ENCODE measurements around the gene FGD6. TPM values are rescaled to one million over a fixed set of nuclear protein-coding genes. Genes with fewer than 3 reads are reported as not detected.

The FGD6 gene
- total and polyA plus RNA-seq, 2 of the 4 experiments (the other 2 are of a cell fraction), result 2.6 to 9.5 TPM

DNA sequence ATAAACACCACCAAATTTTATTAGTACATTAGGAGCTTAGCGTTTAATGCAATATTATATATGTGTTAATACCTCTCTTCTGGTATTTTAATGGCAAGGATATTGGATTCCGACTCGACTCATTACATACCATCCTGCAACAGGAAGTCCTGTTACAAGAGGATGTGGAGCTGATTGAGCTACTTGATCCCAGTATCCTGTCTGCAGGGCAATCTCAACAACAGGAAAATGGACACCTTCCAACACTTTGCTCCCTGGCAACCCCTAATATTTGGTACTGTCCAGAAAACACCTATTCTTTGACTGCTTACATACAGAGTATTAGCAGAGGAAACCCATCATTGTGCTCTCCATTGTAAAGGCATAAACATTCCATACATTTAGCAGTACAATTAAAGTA, 45.5 kb upstream of the FGD6 start:
- dilution Hi-C loops (cut with HindIII; ENCODE audit: low sequenced_read_pairs, unreplicated experiment), result no loop called here

More for the DNA sequence above, 45.5 kb upstream of the FGD6 start:
- no peaks in the 10 kb centered on the region for H3K9me3 ChIP-seq (ENCODE audit: control insufficient read depth, insufficient read depth, low read length)
- H3K27ac ChIP-seq (ENCODE audit: insufficient read depth, low read length), result no peak overlapping the region
- H3K9me1 ChIP-seq (ENCODE audit: insufficient read depth, low read length), result 0 out of 2 replicates have a peak, but pooled peaks cover 5% of the 10 kb centered on the region
- H3K36me3 ChIP-seq (ENCODE audit: control insufficient read depth, insufficient read depth, low read length), result peaks cover 22% of the 10 kb centered on the region
- intact Hi-C loops (cut with micrococcal nuclease), result loop anchor here (5.0 kb wide), 1 partner anchor 41 kb away; no protein-coding TSS in a partner anchor
- H3K4me3 ChIP-seq (ENCODE audit: insufficient read depth, low read depth, low read length), result no peak overlapping the region
- no TSS peak for BruUV-seq (replicated peaks)
- H4K20me1 ChIP-seq (ENCODE audit: insufficient read depth, low read length), result no peaks in the 10 kb centered on the region
- ATAC-seq (ENCODE audit: low read depth) (no peak), DNase-seq (peak; percentile 14)
- no peak overlapping the region for H4K5ac ChIP-seq (ENCODE audit: low read depth, low read length)
- no peak overlapping the region for H2BK20ac ChIP-seq (ENCODE audit: low read depth, low read length)
- no peak overlapping the region for H3K18ac ChIP-seq (ENCODE audit: low read depth, low read length)
- H2AK5ac ChIP-seq (ENCODE audit: low read depth, low read length), result peak overlapping the region; percentile 4; the same call in 1 of the 2 replicates
- H3K9ac ChIP-seq (ENCODE audit: low read depth, low read length), result no peak overlapping the region
- no peak overlapping the region for H2AFZ ChIP-seq (replicated peaks; ENCODE audit: low read length, poor library complexity)
- no peak overlapping the region for H4K8ac ChIP-seq (ENCODE audit: low read depth in 2 of 2, low read length in 2 of 2)
- no peak overlapping the region for H4K91ac ChIP-seq (ENCODE audit: insufficient read depth, low read depth, low read length)
- no peaks in the 10 kb centered on the region for H3K27me3 ChIP-seq (ENCODE audit: control insufficient read depth, insufficient read depth, low read length)
- H3K14ac ChIP-seq (replicated peaks; ENCODE audit: low read depth, low read length), result no peak overlapping the region
- H3K79me1 ChIP-seq (ENCODE audit: low read depth in 1 of 2, low read length in 2 of 2), result peaks cover 19 to 27% of the 10 kb centered on the region in 2 experiments; a peak in 3 of 4 replicates
- no peak overlapping the region for H3K4ac ChIP-seq (ENCODE audit: low read depth, low read length)
- in situ Hi-C loops (cut with MboI; ENCODE audit: low sequenced_read_pairs), result no loop called here
- no peak for TF ChIP-seq POLR2A (IDR thresholded peaks at IDR 0.05; ENCODE audit: low read depth, low read length)
- TF ChIP-seq NFE2L2 (IDR thresholded peaks at IDR 0.05; ENCODE audit: low read depth, low read length), result no peak
- no peak for TF ChIP-seq CHD1 (IDR thresholded peaks at IDR 0.05; ENCODE audit: low read depth, low read length)
- TF ChIP-seq MAFK (IDR thresholded peaks at IDR 0.05; ENCODE audit: low read depth, low read length), result no peak
- no peak for TF ChIP-seq RCOR1 (IDR thresholded peaks at IDR 0.05; ENCODE audit: insufficient replicate concordance, low read length)
- TF ChIP-seq, protein P1, sequence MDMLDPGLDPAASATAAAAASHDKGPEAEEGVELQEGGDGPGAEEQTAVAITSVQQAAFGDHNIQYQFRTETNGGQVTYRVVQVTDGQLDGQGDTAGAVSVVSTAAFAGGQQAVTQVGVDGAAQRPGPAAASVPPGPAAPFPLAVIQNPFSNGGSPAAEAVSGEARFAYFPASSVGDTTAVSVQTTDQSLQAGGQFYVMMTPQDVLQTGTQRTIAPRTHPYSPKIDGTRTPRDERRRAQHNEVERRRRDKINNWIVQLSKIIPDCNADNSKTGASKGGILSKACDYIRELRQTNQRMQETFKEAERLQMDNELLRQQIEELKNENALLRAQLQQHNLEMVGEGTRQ (IDR thresholded peaks at IDR 0.05; ENCODE audit: low read depth, low read length), result no peak
- TF ChIP-seq RAD21 (IDR thresholded peaks at IDR 0.05; ENCODE audit: low read length), result no peak
- TF ChIP-seq, protein P2, sequence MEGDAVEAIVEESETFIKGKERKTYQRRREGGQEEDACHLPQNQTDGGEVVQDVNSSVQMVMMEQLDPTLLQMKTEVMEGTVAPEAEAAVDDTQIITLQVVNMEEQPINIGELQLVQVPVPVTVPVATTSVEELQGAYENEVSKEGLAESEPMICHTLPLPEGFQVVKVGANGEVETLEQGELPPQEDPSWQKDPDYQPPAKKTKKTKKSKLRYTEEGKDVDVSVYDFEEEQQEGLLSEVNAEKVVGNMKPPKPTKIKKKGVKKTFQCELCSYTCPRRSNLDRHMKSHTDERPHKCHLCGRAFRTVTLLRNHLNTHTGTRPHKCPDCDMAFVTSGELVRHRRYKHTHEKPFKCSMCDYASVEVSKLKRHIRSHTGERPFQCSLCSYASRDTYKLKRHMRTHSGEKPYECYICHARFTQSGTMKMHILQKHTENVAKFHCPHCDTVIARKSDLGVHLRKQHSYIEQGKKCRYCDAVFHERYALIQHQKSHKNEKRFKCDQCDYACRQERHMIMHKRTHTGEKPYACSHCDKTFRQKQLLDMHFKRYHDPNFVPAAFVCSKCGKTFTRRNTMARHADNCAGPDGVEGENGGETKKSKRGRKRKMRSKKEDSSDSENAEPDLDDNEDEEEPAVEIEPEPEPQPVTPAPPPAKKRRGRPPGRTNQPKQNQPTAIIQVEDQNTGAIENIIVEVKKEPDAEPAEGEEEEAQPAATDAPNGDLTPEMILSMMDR (conservative IDR thresholded peaks at IDR 0.05; ENCODE audit: low read depth, low read length), result no peak
- TF ChIP-seq, protein P3, sequence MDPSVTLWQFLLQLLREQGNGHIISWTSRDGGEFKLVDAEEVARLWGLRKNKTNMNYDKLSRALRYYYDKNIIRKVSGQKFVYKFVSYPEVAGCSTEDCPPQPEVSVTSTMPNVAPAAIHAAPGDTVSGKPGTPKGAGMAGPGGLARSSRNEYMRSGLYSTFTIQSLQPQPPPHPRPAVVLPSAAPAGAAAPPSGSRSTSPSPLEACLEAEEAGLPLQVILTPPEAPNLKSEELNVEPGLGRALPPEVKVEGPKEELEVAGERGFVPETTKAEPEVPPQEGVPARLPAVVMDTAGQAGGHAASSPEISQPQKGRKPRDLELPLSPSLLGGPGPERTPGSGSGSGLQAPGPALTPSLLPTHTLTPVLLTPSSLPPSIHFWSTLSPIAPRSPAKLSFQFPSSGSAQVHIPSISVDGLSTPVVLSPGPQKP (IDR thresholded peaks at IDR 0.05; ENCODE audit: borderline replicate concordance, low read depth, low read length), result no peak
- no peak for TF ChIP-seq CEBPB (IDR thresholded peaks at IDR 0.05; ENCODE audit: low read depth, low read length)
- TF ChIP-seq MXI1 (IDR thresholded peaks at IDR 0.05; ENCODE audit: borderline replicate concordance, low read depth, low read length), result no peak
- no peak for TF ChIP-seq RFX5 (IDR thresholded peaks at IDR 0.05; ENCODE audit: low read depth, low read length)
- TF ChIP-seq FOS (IDR thresholded peaks at IDR 0.05; ENCODE audit: low read depth, low read length), result no peak
- no peak for TF ChIP-seq MAZ (IDR thresholded peaks at IDR 0.05; ENCODE audit: borderline replicate concordance, low read depth, low read length)
- no peak for TF ChIP-seq SMC3 (IDR thresholded peaks at IDR 0.05; ENCODE audit: low read depth, low read length)
- peak overlapping the region; percentile 19 for H2BK5ac ChIP-seq (ENCODE audit: low read depth, low read length, poor library complexity, severe bottlenecking)
- H2BK15ac ChIP-seq (ENCODE audit: low read depth, low read length), result no peak overlapping the region
- no peaks in the 10 kb centered on the region; the same call in none of the 2 replicates for H3K4me1 ChIP-seq (ENCODE audit: control insufficient read depth, insufficient read depth, low read length)
- ChIA-PET POLR2A (ENCODE audit: unreplicated experiment) (no interaction called here), CTCF (no interaction called here)
- H3K4me2 ChIP-seq (ENCODE audit: low read depth, low read length), result no peak overlapping the region
- H3K56ac ChIP-seq (ENCODE audit: extremely low read depth, insufficient read depth, low read length), result no peak overlapping the region
- H3K23ac ChIP-seq (ENCODE audit: low read depth, low read length), result peak overlapping the region; percentile 70; the same call in 1 of the 2 replicates
- H2BK120ac ChIP-seq (ENCODE audit: low read depth, low read length), result no peak overlapping the region
- H2AK9ac ChIP-seq (replicated peaks; ENCODE audit: low read depth, low read length, poor library complexity), result no peak overlapping the region
- WGBS, 2 experiments (ENCODE audit: extremely low coverage in 2 of 2, insufficient read length in 1 of 2), result no CpG with 5 or more reads among the region's 3 CpGs

Measured in IMR-90 (cell line).